Neural cell (in vitro differentiated cells): Measurements from ENCODE around the gene UBE2F. TPM values are rescaled to one million over a fixed set of nuclear protein-coding genes. Genes with fewer than 3 reads are reported as not detected.

Source experiments
- H2AFZ ChIP-seq: fragments of 200-600, 300-800 bp; sonication (generic), shearing (Covaris generic); 2 replicates; pipeline ENCODE4 v1.6.0; 2014; ENCODE audit warnings: low read depth, mild to moderate bottlenecking, antibody characterized with exemption, low read length, moderate library complexity
- H3F3A ChIP-seq: fragments of 200-600 bp; shearing (Covaris generic); 2 replicates; pipeline ENCODE4 v1.6.1; 2016; ENCODE audit warnings: mild to moderate bottlenecking, moderate library complexity, mixed read lengths, antibody characterized with exemption, low read length; ENCODE audit not compliant: insufficient read depth, poor library complexity, severe bottlenecking
- H3K27ac ChIP-seq: fragments of 200-600, 300-800 bp; sonication (generic), shearing (Covaris generic); 2 replicates; pipeline ENCODE4 v1.5.1; 2014; ENCODE audit warnings: mild to moderate bottlenecking, low read length, moderate library complexity
- H3K27me3 ChIP-seq: fragments of 300-800, 200-600 bp; sonication (generic), shearing (Covaris generic); 2 replicates; pipeline ENCODE4 v1.6.0; 2014; ENCODE audit warnings: mild to moderate bottlenecking, low read depth, low read length, moderate library complexity; ENCODE audit not compliant: insufficient read depth
- H3K36me3 ChIP-seq: fragments of 300-800, 200-600 bp; sonication (generic), shearing (Covaris generic); 2 replicates; pipeline ENCODE4 v1.5.1; 2014; ENCODE audit warnings: mild to moderate bottlenecking, antibody characterized with exemption, low read length, moderate library complexity; ENCODE audit not compliant: insufficient read depth
- H3K4me2 ChIP-seq: fragments of 300-800, 200-600 bp; sonication (generic), shearing (Covaris generic); 2 replicates; pipeline ENCODE4 v1.6.0; 2014; ENCODE audit warnings: mild to moderate bottlenecking, low read length
- H3K4me3 ChIP-seq: fragments of 300-800, 200-600 bp; sonication (generic), shearing (Covaris generic); 2 replicates; pipeline ENCODE4 v1.5.1; 2014; ENCODE audit warnings: mild to moderate bottlenecking, low read length, moderate library complexity
- H3K79me2 ChIP-seq: fragments of 200-600 bp; shearing (Covaris generic); replicated peaks from 2 replicates; pipeline ENCODE4 v1.6.0; 2014; ENCODE audit warnings: mild to moderate bottlenecking, low read length, moderate library complexity; ENCODE audit not compliant: insufficient read depth
- H3K9ac ChIP-seq: fragments of 300-800, 200-600 bp; sonication (generic), shearing (Covaris generic); 2 replicates; pipeline ENCODE4 v1.6.1; 2016; ENCODE audit warnings: mild to moderate bottlenecking, low read length, mixed read lengths
- H3K9me2 ChIP-seq: fragments of 200-600 bp; shearing (Covaris generic); 2 replicates; pipeline ENCODE4 v1.6.1; 2016; ENCODE audit warnings: mild to moderate bottlenecking, low read length, mixed read lengths; ENCODE audit not compliant: insufficient read depth
- H3K9me3 ChIP-seq: fragments of 200-600, 300-800 bp; sonication (generic), shearing (Covaris generic); 2 replicates; pipeline ENCODE4 v1.6.1; 2016; ENCODE audit warnings: mild to moderate bottlenecking, mixed run types, low read length, moderate library complexity, mixed read lengths
- H4K20me1 ChIP-seq: fragments of 200-600 bp; shearing (Covaris generic); 2 replicates; pipeline ENCODE4 v1.6.1; 2016; ENCODE audit warnings: mild to moderate bottlenecking, mixed run types; ENCODE audit not compliant: insufficient read depth
- CTCF ChIP-seq: fragments of 450-650 bp; IDR thresholded peaks from 2 replicates; pipeline ENCODE4 v1.5.1; 2014; ENCODE audit warnings: antibody characterized with exemption, mild to moderate bottlenecking, moderate library complexity; ENCODE audit not compliant: poor library complexity, severe bottlenecking
- EP300 ChIP-seq: fragments of 450-650 bp; conservative IDR thresholded peaks from 2 replicates; pipeline ENCODE4 v1.6.1; 2014; ENCODE audit warnings: antibody characterized with exemption, mild to moderate bottlenecking, moderate library complexity; ENCODE audit not compliant: poor library complexity, severe bottlenecking
- EZH2 ChIP-seq: fragments of 200-600, 300-800 bp; shearing (Covaris generic), sonication (generic); IDR thresholded peaks from 2 replicates; pipeline ENCODE4 v1.6.1; 2014; ENCODE audit warnings: antibody characterized with exemption, low read length, borderline replicate concordance, mild to moderate bottlenecking; ENCODE audit not compliant: insufficient read depth, poor library complexity, severe bottlenecking
- MXI1 ChIP-seq: fragments of 450-650 bp; conservative IDR thresholded peaks from 2 replicates; pipeline ENCODE4 v1.6.1; 2014; ENCODE audit warnings: antibody characterized with exemption, mild to moderate bottlenecking; ENCODE audit not compliant: poor library complexity, severe bottlenecking
- POLR2AphosphoS5 ChIP-seq: IDR thresholded peaks from 2 replicates; pipeline ENCODE4 v1.6.1; 2012
- RAD21 ChIP-seq: fragments of 450-650 bp; conservative IDR thresholded peaks from 2 replicates; pipeline ENCODE4 v1.6.1; 2014; ENCODE audit warnings: antibody characterized with exemption, mild to moderate bottlenecking, moderate library complexity
- REST ChIP-seq: IDR thresholded peaks from 2 replicates; pipeline ENCODE4 v1.6.1; 2012; ENCODE audit warnings: borderline replicate concordance
- SMC3 ChIP-seq: fragments of 450-650 bp; conservative IDR thresholded peaks from 2 replicates; pipeline ENCODE4 v1.6.1; 2014; ENCODE audit warnings: antibody characterized with exemption, mild to moderate bottlenecking, moderate library complexity; ENCODE audit not compliant: poor library complexity
- TAF1 ChIP-seq: IDR thresholded peaks from 2 replicates; pipeline ENCODE4 v1.6.1; 2012; ENCODE audit warnings: low read depth
- polyA plus RNA-seq: library from polyadenylated mRNA; depleted of rRNA; stranded (reverse); fragments of >200 nt; gene quantifications from 2 replicates; pipeline ENCODE4 v1.2.3, GENCODE V29; 2014

The UBE2F gene
- polyA plus RNA-seq, 1 donor from 2014 or later = 65.7 TPM

- TF ChIP-seq SMC3 (no peak), RAD21 (no peak), EP300 (no peak), POLR2AphosphoS5 (no peak), EZH2 (no peak)
- Histone ChIP-seq H3K4me2 (no peak overlapping the region), H3K9ac (no peak overlapping the region), H3F3A (no peaks in the 10 kb centered on the region), H3K27ac (no peak overlapping the region), H3K27me3 (no peaks in the 10 kb centered on the region), H3K36me3 (no peaks in the 10 kb centered on the region), H4K20me1 (no peaks in the 10 kb centered on the region), H2AFZ (no peak overlapping the region), H3K9me2 (no peaks in the 10 kb centered on the region), H3K4me3 (no peak overlapping the region), H3K9me3 (no peaks in the 10 kb centered on the region), H3K79me2 (no peaks in the 10 kb centered on the region)
Observed at GRCh38 chr2:238005528-238005927, 38.7 kb downstream of the UBE2F start.

GRCh38 chr2:238006510-238006909 is 39.7 kb downstream of the UBE2F start:
- Histone ChIP-seq H3K36me3 (no peaks in the 10 kb centered on the region), H4K20me1 (no peaks in the 10 kb centered on the region), H3K9me3 (no peaks in the 10 kb centered on the region), H3K9me2 (no peaks in the 10 kb centered on the region), H2AFZ (no peak overlapping the region), H3K79me2 (no peaks in the 10 kb centered on the region), H3K27me3 (no peaks in the 10 kb centered on the region), H3K27ac (no peak overlapping the region), H3K9ac (no peak overlapping the region), H3K4me2 (no peak overlapping the region), H3F3A (no peaks in the 10 kb centered on the region), H3K4me3 (no peak overlapping the region)
- TF ChIP-seq CTCF = no peak
- no peak for TF ChIP-seq EP300
- no peak for TF ChIP-seq REST
- TF ChIP-seq EZH2 = no peak
- TF ChIP-seq MXI1 = no peak
- no peak for TF ChIP-seq POLR2AphosphoS5
- no peak for TF ChIP-seq SMC3
- TF ChIP-seq RAD21 = no peak
- TF ChIP-seq TAF1 = no peak
